H1 (cell line): ENCODE results near the gene PATL2.
"Not testable (repeated sequence)": the region's sequence is repeated elsewhere in the genome, so short reads cannot be mapped to it uniquely, and the experiment has no call there.

Source experiments
- CHD2 ChIP-seq: IDR thresholded peaks from 2 replicates; pipeline ENCODE4 v1.6.1; 2012; ENCODE audit warnings: low read length, improper control_type of control experiment
- CTCF ChIP-seq, 3 experiments: IDR thresholded peaks; 1 replicate in 2 of 3; 2 replicates in 1 of 3; pipeline versions ENCODE4 v1.5.1 to v1.6.1; 2011; ENCODE audit warnings: low read length in 3 of 3, mild to moderate bottlenecking in 3 of 3, inconsistent platforms in 2 of 3, low read depth in 1 of 3, moderate library complexity in 1 of 3; ENCODE audit not compliant: insufficient read depth in 1 of 3; ENCODE audit errors: control extremely low read depth in 1 of 3
- EZH2 ChIP-seq: fragments of 200-600 bp; sonication (generic); IDR thresholded peaks from 2 replicates; pipeline ENCODE4 v1.7.1; 2012; ENCODE audit warnings: low read depth, mild to moderate bottlenecking, moderate library complexity, low read length, inconsistent platforms; ENCODE audit not compliant: severe bottlenecking
- POLR2A ChIP-seq, 2 experiments: IDR thresholded peaks; 1 replicate in 1 of 2; 2 replicates in 1 of 2; pipeline ENCODE4 v1.6.1; 2011; ENCODE audit warnings: low read depth in 2 of 2, low read length in 2 of 2, mild to moderate bottlenecking in 2 of 2; ENCODE audit errors: control extremely low read depth in 1 of 2
- USF2 ChIP-seq: IDR thresholded peaks from 2 replicates; pipeline ENCODE4 v1.6.1; 2011; ENCODE audit warnings: low read length, improper control_type of control experiment

GRCh38 chr15:44700676-44701075 is 10.4 kb downstream of the PATL2 start:
- not testable (repeated sequence) for TF ChIP-seq CHD2; CTCF (IDR thresholded peaks at IDR 0.05; ENCODE audit: control extremely low read depth in 1 of 3, insufficient read depth in 1 of 3, low read depth in 1 of 3, low read length in 3 of 3); USF2; EZH2; POLR2A (IDR thresholded peaks at IDR 0.05; ENCODE audit: control extremely low read depth in 1 of 2, low read depth in 2 of 2, low read length in 2 of 2)
